Gastrocnemius medialis (tissue), 4 donors: ENCODE results near the gene PDZRN3. TPM values are rescaled to one million over a fixed set of nuclear protein-coding genes. Genes with fewer than 3 reads are reported as not detected.

Experiments
- ATAC-seq, 2 donors: fragments of 150-250 bp; one replicate each; pipeline ENCODE4 v1.9.1; 2016
- DNase-seq, 2 donors: peaks; one replicate each; pipeline ENCODE4 v3.0.0-alpha.2; 2019
- H3K27ac ChIP-seq, 4 donors: fragments of 200-600 bp; sonication (generic); 1 replicate in 1 of 4; 2 replicates in 3 of 4; pipeline ENCODE4 v1.5.1; 2016 to 2018; ENCODE audit warnings: mild to moderate bottlenecking in 2 of 4, moderate library complexity in 1 of 4
- H3K27me3 ChIP-seq, 3 donors: fragments of 200-600 bp; sonication (generic) in 2 of 3; 1 replicate in 1 of 3; 2 replicates in 2 of 3; pipeline versions ENCODE4 v1.5.1 to v1.6.0; 2016 to 2019; ENCODE audit warnings: mild to moderate bottlenecking in 1 of 3, moderate library complexity in 1 of 3
- H3K36me3 ChIP-seq, 2 donors: fragments of 200-600 bp; sonication (generic) in 1 of 2; one replicate each; pipeline ENCODE4 v1.5.1; 2017 to 2018
- H3K4me1 ChIP-seq, 2 donors: fragments of 200-600 bp; sonication (generic) in 1 of 2; one replicate each; pipeline ENCODE4 v1.5.1; 2016 to 2017; ENCODE audit warnings: mild to moderate bottlenecking in 2 of 2
- H3K4me3 ChIP-seq, 4 donors: fragments of 200-600 bp; sonication (generic) in 3 of 4; 1 replicate in 1 of 4; 2 replicates in 3 of 4; pipeline ENCODE4 v1.5.1; 2016 to 2019; ENCODE audit warnings: mild to moderate bottlenecking in 2 of 4
- H3K9me3 ChIP-seq, 3 donors: fragments of 200-600 bp; sonication (generic) in 2 of 3; 1 replicate in 1 of 3; 2 replicates in 2 of 3; pipeline ENCODE4 v1.5.1; 2016 to 2019
- CTCF ChIP-seq, 5 experiments: fragments of 450-650 bp in 3 of 5; fragments of 200-600 bp in 2 of 5; sonication (generic) in 2 of 5; IDR thresholded peaks in 4 of 5; conservative IDR thresholded peaks in 1 of 5; 1 replicate in 4 of 5; 2 replicates in 1 of 5; pipeline ENCODE4 v1.5.1; 2016 to 2019; ENCODE audit warnings: antibody characterized with exemption in 5 of 5, mild to moderate bottlenecking in 3 of 5, moderate library complexity in 3 of 5
- POLR2A ChIP-seq, 2 donors: fragments of 450-650 bp; IDR thresholded peaks; one replicate each; pipeline ENCODE4 v1.6.1; 2017; ENCODE audit warnings: antibody characterized with exemption in 2 of 2, mild to moderate bottlenecking in 2 of 2, moderate library complexity in 2 of 2
- in situ Hi-C, 4 donors: fragments of 200-750 bp; cut with MboI; loops; one replicate each; pipeline versions ENCODE4 v1.15.0 to v1.8.0; 2017; ENCODE audit warnings: low sequenced_read_pairs in 4 of 4
- intact Hi-C: fragments of 100-400 bp; cut with DNase I; formaldehyde crosslinking; loops from one replicate; pipeline ENCODE4 v1.15.1; 2023; ENCODE audit warnings: low total_unique reads
- total RNA-seq, 4 donors: library from RNA; depleted of rRNA; stranded (reverse); fragments of >200 nt; gene quantifications; one replicate each; pipeline versions ENCODE4 v1.1.0 to v1.2.3, GENCODE V29; 2016

Gene PDZRN3
- total RNA-seq, 4 donors from 2014 or later, result 9.1 to 30.3 (median 24.7) TPM

- in situ Hi-C loops, result no loop called here
- H3K4me1 ChIP-seq, result peaks cover 23 to 35% of the 10 kb centered on the region in 2 donors
- H3K27me3 ChIP-seq, result no peaks in the 10 kb centered on the region
- peaks cover 0 to 6% of the 10 kb centered on the region in 2 donors for H3K36me3 ChIP-seq
- no peak for TF ChIP-seq CTCF (IDR thresholded peaks at IDR 0.05 in 4 of 5, conservative IDR thresholded peaks at IDR 0.05 in 1 of 5)
- no peak for TF ChIP-seq POLR2A (IDR thresholded peaks at IDR 0.05)
- intact Hi-C loops, result no loop called here
- no peak overlapping the region for H3K27ac ChIP-seq
- no peaks in the 10 kb centered on the region for H3K9me3 ChIP-seq
- DNase-seq (no peak), ATAC-seq (no peak)
- no peak overlapping the region for H3K4me3 ChIP-seq
Observed at GRCh38 chr3:73401616-73402279, 223.0 kb downstream of the PDZRN3 start.

GRCh38 chr3:73401059-73401458 is 223.7 kb downstream of the PDZRN3 start:
- ATAC-seq, result no peak

GRCh38 chr3:73399666-73400253 is 225.0 kb downstream of the PDZRN3 start:
- ATAC-seq (no peak), DNase-seq (no peak)
- in situ Hi-C loops (no loop called here), intact Hi-C loops (no loop called here)
- no peak for TF ChIP-seq CTCF (IDR thresholded peaks at IDR 0.05 in 4 of 5, conservative IDR thresholded peaks at IDR 0.05 in 1 of 5)
- no peak for TF ChIP-seq POLR2A (IDR thresholded peaks at IDR 0.05)
- Histone ChIP-seq H3K4me3 (no peak overlapping the region), H3K36me3 (peaks cover 0 to 6% of the 10 kb centered on the region in 2 donors), H3K27me3 (no peaks in the 10 kb centered on the region), H3K4me1 (peaks cover 5 to 15% of the 10 kb centered on the region in 2 donors), H3K9me3 (no peaks in the 10 kb centered on the region), H3K27ac (peak overlapping the region in 1 of 4 donors; percentile 60)

More at GRCh38 chr3:73401059-73401458, 223.7 kb downstream of the PDZRN3 start:
- Histone ChIP-seq H3K9me3 (no peaks in the 10 kb centered on the region), H3K36me3 (peaks cover 0 to 6% of the 10 kb centered on the region in 2 donors), H3K4me1 (peaks cover 16 to 28% of the 10 kb centered on the region in 2 donors), H3K27ac (no peak overlapping the region), H3K27me3 (no peaks in the 10 kb centered on the region), H3K4me3 (no peak overlapping the region)
- intact Hi-C loops, result no loop called here
- DNase-seq, result no peak
- in situ Hi-C loops, result no loop called here
- TF ChIP-seq POLR2A (IDR thresholded peaks at IDR 0.05) (no peak), CTCF (IDR thresholded peaks at IDR 0.05 in 4 of 5, conservative IDR thresholded peaks at IDR 0.05 in 1 of 5) (no peak)

GRCh38 chr3:73399106-73399505 is 225.6 kb downstream of the PDZRN3 start:
- Histone ChIP-seq H3K27me3 (no peaks in the 10 kb centered on the region), H3K4me3 (no peak overlapping the region), H3K36me3 (peaks cover 0 to 6% of the 10 kb centered on the region in 2 donors), H3K9me3 (no peaks in the 10 kb centered on the region), H3K4me1 (peaks cover 0 to 9% of the 10 kb centered on the region in 2 donors), H3K27ac (peak overlapping the region in 1 of 4 donors; percentile 60)
- ATAC-seq (peak in 1 of 2 donors; percentile 51), DNase-seq (no peak)
- intact Hi-C loops (no loop called here), in situ Hi-C loops (no loop called here)
- TF ChIP-seq CTCF (IDR thresholded peaks at IDR 0.05 in 4 of 5, conservative IDR thresholded peaks at IDR 0.05 in 1 of 5) (no peak), POLR2A (IDR thresholded peaks at IDR 0.05) (no peak)
